GM23338 (cell line): ENCODE measurements around the gene RPS6KA4.

ENCODE experiments used
- CREB1 ChIP-seq: fragments of 250-450 bp; sonication (Bioruptor Pico); IDR thresholded peaks from 2 replicates; pipeline ENCODE4 v1.5.0; 2020; ENCODE audit warnings: low read depth, mild to moderate bottlenecking, moderate library complexity
- CTCF ChIP-seq, 2 experiments: fragments of 200-600 bp in 1 of 2; sonication (generic) in 1 of 2; conservative IDR thresholded peaks; 2 replicates each; pipeline versions ENCODE4 v1.5.1 to v1.6.1; 2016 to 2017; ENCODE audit warnings: antibody characterized with exemption in 2 of 2, low read depth in 2 of 2, mild to moderate bottlenecking in 2 of 2, moderate library complexity in 1 of 2
- ETS1 ChIP-seq: IDR thresholded peaks from 2 replicates; pipeline ENCODE4 v1.6.1; 2016; ENCODE audit warnings: antibody characterized with exemption
- EZH2 ChIP-seq: fragments of 200-600 bp; sonication (generic); IDR thresholded peaks from one replicate; pipeline ENCODE4 v1.8.0; 2017; ENCODE audit warnings: antibody characterized with exemption, mild to moderate bottlenecking, low read depth; ENCODE audit not compliant: unreplicated experiment
- EZH2phosphoT487 ChIP-seq: fragments of 200-600 bp; sonication (generic); IDR thresholded peaks from one replicate; pipeline ENCODE4 v1.8.1; 2018; ENCODE audit warnings: antibody characterized with exemption; ENCODE audit not compliant: unreplicated experiment
- JUNB ChIP-seq: IDR thresholded peaks from one replicate; pipeline ENCODE4 v1.6.1; 2016; ENCODE audit warnings: antibody characterized with exemption; ENCODE audit not compliant: unreplicated experiment
- NANOG ChIP-seq: IDR thresholded peaks from 2 replicates; pipeline ENCODE4 v1.6.1; 2016; ENCODE audit warnings: antibody characterized with exemption, borderline replicate concordance
- POLR2AphosphoS5 ChIP-seq: IDR thresholded peaks from 2 replicates; pipeline ENCODE4 v1.6.1; 2016; ENCODE audit warnings: antibody characterized with exemption, low read depth
- REST ChIP-seq: IDR thresholded peaks from one replicate; pipeline ENCODE4 v1.6.1; 2018; ENCODE audit warnings: antibody characterized with exemption; ENCODE audit not compliant: unreplicated experiment
- STAT1 ChIP-seq: IDR thresholded peaks from one replicate; pipeline ENCODE4 v1.6.1; 2016; ENCODE audit warnings: antibody characterized with exemption; ENCODE audit not compliant: unreplicated experiment
- ZNF114 ChIP-seq: fragments of 250-450 bp; sonication (Bioruptor Pico); IDR thresholded peaks from 2 replicates; pipeline ENCODE4 v1.5.0; 2020; ENCODE audit warnings: mild to moderate bottlenecking, moderate library complexity
- ZNF331 ChIP-seq: fragments of 250-450 bp; sonication (Bioruptor Pico); IDR thresholded peaks from 2 replicates; pipeline ENCODE4 v1.5.0; 2020; ENCODE audit warnings: low read depth, mild to moderate bottlenecking, moderate library complexity
- ZNF462 ChIP-seq: fragments of 250-450 bp; sonication (Bioruptor Pico); IDR thresholded peaks from 2 replicates; pipeline ENCODE4 v1.5.0; 2020; ENCODE audit warnings: mild to moderate bottlenecking, moderate library complexity

GRCh38 chr11:64364435-64364834, 5.5 kb downstream of the RPS6KA4 start:
- TF ChIP-seq POLR2AphosphoS5 = no peak
- TF ChIP-seq NANOG = no peak
- no peak for TF ChIP-seq CTCF (conservative IDR thresholded peaks at IDR 0.05; ENCODE audit: low read depth in 2 of 2)
- TF ChIP-seq EZH2 = no peak
- TF ChIP-seq EZH2phosphoT487 = no peak
- no peak for TF ChIP-seq REST
- no peak for TF ChIP-seq CREB1 (CRISPR knock-in tag)
- TF ChIP-seq ZNF462 (CRISPR knock-in tag) = no peak
- TF ChIP-seq ZNF331 (CRISPR knock-in tag) = no peak
- no peak for TF ChIP-seq STAT1
- TF ChIP-seq ETS1 = no peak
- no peak for TF ChIP-seq JUNB
- no peak for TF ChIP-seq ZNF114 (CRISPR knock-in tag)
